Tibial nerve (tissue), 4 donors: ENCODE results near the gene TXLNB. TPM values are rescaled to one million over a fixed set of nuclear protein-coding genes. Genes with fewer than 3 reads are reported as not detected.

Experiments used
- DNase-seq, 2 donors: peaks; one replicate each; pipeline ENCODE4 v3.0.0-alpha.2; 2019; ENCODE audit warnings: low spot score in 2 of 2
- H3K27ac ChIP-seq, 4 donors: fragments of 200-600 bp; sonication (generic) in 3 of 4; one replicate each; pipeline ENCODE4 v1.5.1; 2017 to 2019; ENCODE audit warnings: mild to moderate bottlenecking in 1 of 4
- H3K27me3 ChIP-seq, 2 donors: fragments of 200-600 bp; sonication (generic) in 1 of 2; one replicate each; pipeline versions ENCODE4 v1.5.1 to v1.6.0; 2017 to 2019
- H3K36me3 ChIP-seq, 3 donors: fragments of 200-600 bp; sonication (generic); one replicate each; pipeline ENCODE4 v1.5.1; 2018 to 2019
- H3K4me1 ChIP-seq, 4 donors: fragments of 200-600 bp; sonication (generic) in 3 of 4; one replicate each; pipeline ENCODE4 v1.5.1; 2017 to 2019
- H3K4me3 ChIP-seq, 4 donors: fragments of 200-600 bp; sonication (generic) in 3 of 4; one replicate each; pipeline ENCODE4 v1.5.1; 2017 to 2019; ENCODE audit warnings: mild to moderate bottlenecking in 1 of 4, moderate library complexity in 1 of 4
- H3K9me3 ChIP-seq, 4 donors: fragments of 200-600 bp; sonication (generic) in 3 of 4; one replicate each; pipeline ENCODE4 v1.5.1; 2017 to 2019
- CTCF ChIP-seq, 5 experiments: fragments of 200-600 bp in 3 of 5; fragments of 450-650 bp in 2 of 5; sonication (generic) in 3 of 5; IDR thresholded peaks; one replicate each; pipeline ENCODE4 v1.5.1; 2016 to 2019; ENCODE audit warnings: antibody characterized with exemption in 5 of 5, mild to moderate bottlenecking in 3 of 5, moderate library complexity in 2 of 5
- EP300 ChIP-seq, 2 donors: sonication (generic); formaldehyde crosslinking; IDR thresholded peaks; one replicate each; pipeline ENCODE4 v1.6.1; 2017; ENCODE audit warnings: antibody characterized with exemption in 2 of 2, mild to moderate bottlenecking in 1 of 2
- POLR2A ChIP-seq, 2 donors: fragments of 450-650 bp; IDR thresholded peaks; one replicate each; pipeline ENCODE4 v1.6.1; 2017; ENCODE audit warnings: antibody characterized with exemption in 2 of 2, mild to moderate bottlenecking in 2 of 2, moderate library complexity in 2 of 2
- WGBS, 2 donors: methylation state at CpG; one replicate each; pipeline ENCODE4 v1.1.5; 2018; 5-methylcytosine and 5-hydroxymethylcytosine counted together
- total RNA-seq, 4 donors: library from RNA; depleted of rRNA; stranded (reverse); fragments of >200 nt; gene quantifications; one replicate each; pipeline ENCODE4 v1.1.0, GENCODE V29; 2016

The TXLNB gene
- under 1 TPM; under 0.01 to 0.63 (median 0.26) TPM for total RNA-seq

DNA sequence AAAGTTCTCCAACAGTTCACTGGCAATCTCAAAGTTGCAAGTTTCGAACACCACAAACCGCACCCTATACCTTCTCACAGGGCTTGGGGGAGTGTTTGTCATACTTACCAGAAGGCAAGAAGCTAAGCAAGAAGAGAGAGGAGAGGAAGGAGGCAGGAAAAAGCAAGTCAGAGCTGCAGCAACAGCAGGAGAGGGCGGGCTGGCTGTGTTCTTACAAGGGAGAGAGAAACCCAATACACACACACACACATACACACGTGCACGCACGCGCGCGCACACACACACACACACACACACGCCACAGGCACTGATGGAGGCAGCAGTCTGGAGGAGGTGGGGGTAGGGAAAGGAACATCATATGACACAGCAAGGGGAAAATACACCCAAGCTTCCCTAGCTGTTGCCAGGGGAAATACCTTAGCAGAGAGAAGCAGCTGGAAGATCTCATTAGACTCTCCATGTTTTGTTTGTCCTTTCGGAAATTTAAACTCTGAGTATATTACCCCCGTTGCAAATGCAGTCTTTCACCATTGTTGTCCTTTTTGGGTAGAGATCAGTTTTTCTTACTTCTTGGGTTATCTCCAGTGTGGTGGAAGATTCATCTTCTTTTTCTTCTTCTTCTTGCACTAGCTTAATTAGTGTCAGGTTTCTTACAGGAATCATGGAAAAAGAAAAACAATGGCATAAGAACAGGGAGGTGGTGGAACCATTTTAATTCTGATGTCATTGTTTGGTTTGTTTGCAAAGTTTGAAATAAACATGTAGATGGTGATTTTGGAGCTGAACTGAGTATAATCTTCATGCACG, at the start of gene TXLNB:
TXLNB (minus strand) TSS at position 186 of the 807 bp plus-strand sequence. CDS start 3,099 bp downstream, outside the sequence.
- Histone ChIP-seq H3K9me3 (no peaks in the 10 kb centered on the region), H3K4me3 (peak within 1 kb of the TSS in 2 of 4 donors; percentile 19), H3K4me1 (peaks cover 0 to 25% (median 13%) of the 10 kb centered on the region in 4 donors), H3K27me3 (no peaks in the 10 kb centered on the region), H3K36me3 (no peaks in the 10 kb centered on the region), H3K27ac (peak within 1 kb of the TSS; percentile 20 to 78 (median 70))
- no peak for TF ChIP-seq CTCF (IDR thresholded peaks at IDR 0.05)
- TF ChIP-seq EP300 (IDR thresholded peaks at IDR 0.05): peak in 1 of 2 donors; percentile 76
- DNase-seq: peak; percentile 59 to 80
- 34 to 36% methylated on average over 13 of the region's 13 CpGs for WGBS, 2 donors

GRCh38 chr6:139341060-139341459, 49.3 kb upstream of the TXLNB start:
- no peak for TF ChIP-seq POLR2A (IDR thresholded peaks at IDR 0.05)
- no peak for TF ChIP-seq CTCF (IDR thresholded peaks at IDR 0.05)
- no peak for TF ChIP-seq EP300 (IDR thresholded peaks at IDR 0.05)
- H3K27ac ChIP-seq: no peak overlapping the region
- no peaks in the 10 kb centered on the region for H3K36me3 ChIP-seq
- no peak for DNase-seq
- peaks cover 0 to 10% (median 3%) of the 10 kb centered on the region in 4 donors for H3K4me1 ChIP-seq
- H3K9me3 ChIP-seq: no peaks in the 10 kb centered on the region
- WGBS, 2 donors: 91 to 96% methylated on average over 2 of the region's 2 CpGs
- H3K4me3 ChIP-seq: no peak overlapping the region
- no peaks in the 10 kb centered on the region for H3K27me3 ChIP-seq

DNA sequence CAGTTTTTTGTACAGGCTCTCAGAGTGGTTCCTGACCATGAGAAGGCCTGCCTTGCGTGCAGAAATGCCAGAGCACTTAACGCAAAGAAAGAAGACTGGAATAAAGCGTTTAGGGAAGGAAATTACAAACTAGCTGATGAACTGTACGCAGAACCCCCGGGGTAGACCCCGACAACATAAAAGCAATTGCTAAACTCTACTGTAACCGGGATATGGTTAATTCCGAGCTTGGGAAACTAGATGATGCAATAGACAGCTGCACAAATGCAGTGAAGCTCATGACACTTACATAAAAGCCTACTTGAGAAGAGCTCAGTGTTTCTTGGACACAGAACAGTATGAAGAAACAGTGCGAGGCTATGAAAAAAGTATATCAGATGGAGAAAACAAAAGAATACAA, 47.0 kb upstream of the TXLNB start:
- TF ChIP-seq CTCF (IDR thresholded peaks at IDR 0.05) (no peak), POLR2A (IDR thresholded peaks at IDR 0.05) (no peak), EP300 (IDR thresholded peaks at IDR 0.05) (peak; percentile 29 to 90)
- peak in 1 of 2 donors; percentile 62 for DNase-seq
- Histone ChIP-seq H3K9me3 (no peaks in the 10 kb centered on the region), H3K4me3 (no peak overlapping the region), H3K27me3 (no peaks in the 10 kb centered on the region), H3K36me3 (no peaks in the 10 kb centered on the region), H3K27ac (peak overlapping the region in 2 of 4 donors; percentile 61 to 66), H3K4me1 (peaks cover 0 to 21% (median 3%) of the 10 kb centered on the region in 4 donors)
- 55 to 69% methylated on average over 9 of the region's 9 CpGs for WGBS, 2 donors

- Histone ChIP-seq H3K4me3 (no peak overlapping the region), H3K4me1 (peaks cover 0 to 21% (median 3%) of the 10 kb centered on the region in 4 donors), H3K27me3 (no peaks in the 10 kb centered on the region), H3K9me3 (no peaks in the 10 kb centered on the region), H3K36me3 (no peaks in the 10 kb centered on the region), H3K27ac (no peak overlapping the region)
- 79 to 91% methylated on average over 5 of the region's 5 CpGs for WGBS, 2 donors
- TF ChIP-seq CTCF (IDR thresholded peaks at IDR 0.05) (no peak), POLR2A (IDR thresholded peaks at IDR 0.05) (no peak), EP300 (IDR thresholded peaks at IDR 0.05) (peak; percentile 15 to 58)
- DNase-seq: peak in 1 of 2 donors; percentile 33
Measured at GRCh38 chr6:139337830-139338229, 46.0 kb upstream of the TXLNB start.

DNA sequence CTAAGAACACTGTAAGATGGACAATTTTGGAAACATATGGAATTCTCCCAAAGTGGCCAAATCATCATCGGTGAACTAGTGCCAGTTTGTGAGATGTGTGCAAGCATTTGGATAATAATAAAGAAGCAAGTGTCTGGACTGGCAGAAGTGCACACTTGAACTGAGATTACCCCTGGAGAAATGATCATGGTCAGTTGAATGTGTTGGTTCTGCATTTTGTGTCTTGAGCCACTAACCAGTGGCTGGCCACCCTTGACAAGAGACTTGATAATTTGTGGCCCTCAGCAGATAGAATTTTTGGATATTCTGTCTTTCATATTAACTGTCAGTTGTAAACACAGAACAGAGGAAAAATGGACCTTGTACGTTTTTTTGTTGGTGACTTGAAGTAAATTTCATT, 45.2 kb upstream of the TXLNB start:
- TF ChIP-seq CTCF (IDR thresholded peaks at IDR 0.05): no peak
- TF ChIP-seq EP300 (IDR thresholded peaks at IDR 0.05): no peak
- TF ChIP-seq POLR2A (IDR thresholded peaks at IDR 0.05): no peak
- DNase-seq: no peak
- Histone ChIP-seq H3K27me3 (no peaks in the 10 kb centered on the region), H3K4me3 (no peak overlapping the region), H3K9me3 (no peaks in the 10 kb centered on the region), H3K36me3 (no peaks in the 10 kb centered on the region), H3K27ac (peak overlapping the region in 1 of 4 donors; percentile 10), H3K4me1 (peaks cover 0 to 21% (median 3%) of the 10 kb centered on the region in 4 donors)
- 83 to 92% methylated on average over 2 of the region's 2 CpGs for WGBS, 2 donors
